HCT116 (cell line): Measurements from ENCODE around the gene BBIP1.

Experiments used
- POLR2A ChIP-seq: IDR thresholded peaks from 2 replicates; pipeline ENCODE4 v1.7.0; 2011; ENCODE audit warnings: borderline replicate concordance; ENCODE audit not compliant: insufficient read depth, insufficient read length; ENCODE audit errors: extremely low read depth
- RAD21 ChIP-seq: IDR thresholded peaks from 2 replicates; pipeline ENCODE4 v1.6.1; 2012; ENCODE audit warnings: low read depth, mild to moderate bottlenecking
- TF ChIP-seq, protein P1 (sequence below), 3 experiments: fragments of 200-600 bp in 1 of 3; sonication (generic) in 1 of 3; IDR thresholded peaks in 2 of 3; conservative IDR thresholded peaks in 1 of 3; 2 replicates each; pipeline ENCODE4 v1.5.1; 2012 to 2017; ENCODE audit warnings: low read depth in 2 of 3, low read length in 2 of 3, antibody characterized with exemption in 1 of 3, borderline replicate concordance in 1 of 3, control low read depth in 1 of 3, mild to moderate bottlenecking in 1 of 3, mixed read lengths in 1 of 3, mixed run types in 1 of 3, moderate library complexity in 1 of 3; ENCODE audit not compliant: insufficient read depth in 1 of 3

DNA sequence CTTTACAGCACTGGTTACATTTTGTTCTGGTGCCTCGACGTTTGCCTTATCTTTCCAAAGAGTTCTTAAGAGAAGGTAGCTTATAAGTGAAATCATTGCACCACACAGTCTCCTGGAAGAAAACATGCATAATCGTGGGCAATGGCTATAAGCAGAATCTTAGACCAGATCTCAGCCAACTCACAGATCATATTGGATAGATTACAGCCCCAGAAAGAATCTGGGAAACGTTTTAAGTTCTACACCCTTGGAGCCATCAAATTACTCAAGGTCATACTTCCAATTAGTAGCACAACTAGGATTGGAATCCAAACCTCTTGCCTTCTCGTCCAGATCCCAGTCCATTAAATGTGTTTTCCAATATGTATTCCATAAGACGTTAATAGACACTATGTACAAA lies 56.0 kb downstream of the BBIP1 start:
- TF ChIP-seq, protein P1, sequence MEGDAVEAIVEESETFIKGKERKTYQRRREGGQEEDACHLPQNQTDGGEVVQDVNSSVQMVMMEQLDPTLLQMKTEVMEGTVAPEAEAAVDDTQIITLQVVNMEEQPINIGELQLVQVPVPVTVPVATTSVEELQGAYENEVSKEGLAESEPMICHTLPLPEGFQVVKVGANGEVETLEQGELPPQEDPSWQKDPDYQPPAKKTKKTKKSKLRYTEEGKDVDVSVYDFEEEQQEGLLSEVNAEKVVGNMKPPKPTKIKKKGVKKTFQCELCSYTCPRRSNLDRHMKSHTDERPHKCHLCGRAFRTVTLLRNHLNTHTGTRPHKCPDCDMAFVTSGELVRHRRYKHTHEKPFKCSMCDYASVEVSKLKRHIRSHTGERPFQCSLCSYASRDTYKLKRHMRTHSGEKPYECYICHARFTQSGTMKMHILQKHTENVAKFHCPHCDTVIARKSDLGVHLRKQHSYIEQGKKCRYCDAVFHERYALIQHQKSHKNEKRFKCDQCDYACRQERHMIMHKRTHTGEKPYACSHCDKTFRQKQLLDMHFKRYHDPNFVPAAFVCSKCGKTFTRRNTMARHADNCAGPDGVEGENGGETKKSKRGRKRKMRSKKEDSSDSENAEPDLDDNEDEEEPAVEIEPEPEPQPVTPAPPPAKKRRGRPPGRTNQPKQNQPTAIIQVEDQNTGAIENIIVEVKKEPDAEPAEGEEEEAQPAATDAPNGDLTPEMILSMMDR (IDR thresholded peaks at IDR 0.05 in 2 of 3, conservative IDR thresholded peaks at IDR 0.05 in 1 of 3; ENCODE audit: borderline replicate concordance in 1 of 3, insufficient read depth in 1 of 3, low read depth in 2 of 3, low read length in 2 of 3), result no peak
- TF ChIP-seq RAD21 (no peak), POLR2A (no peak)
